Right ventricle myocardium inferior (tissue), 1 donor: ENCODE data around the gene RPS26. TPM values are rescaled to one million over a fixed set of nuclear protein-coding genes. Genes with fewer than 3 reads are reported as not detected.
A peak's percentile ranks its signal among the peaks of the same experiment; 100 is the strongest.
"Not testable (repeated sequence)": the region's sequence is repeated elsewhere in the genome, so short reads cannot be mapped to it uniquely, and the experiment has no call there.

Source experiments
- ATAC-seq: fragments of 200-7000 bp; cut with Tn5 transposase; one replicate; pipeline ENCODE4 v1.9.1; 2020; ENCODE audit warnings: mild to moderate bottlenecking, moderate library complexity
- DNase-seq: peaks from one replicate; pipeline ENCODE4 v3.0.0; 2021; ENCODE audit errors: missing footprints
- intact Hi-C: fragments of 100-400 bp; cut with DNase I; formaldehyde crosslinking; loops from one replicate; pipeline ENCODE4 v1.11.0; 2022
- total RNA-seq: library from RNA; stranded (reverse); fragmentation: NEBNext Ultra II Directional; extraction: Animal tissue kit (Norgen Biotek cat#: 25700); gene quantifications from one replicate; pipeline ENCODE4 v1.2.1, GENCODE V29; 2021
- donor health status: DM: no; HTN: yes; CAD: no; lungs with severe emphysema.

RPS26 gene
- total RNA-seq, 1 donor from 2014 or later, result 35.5 TPM

DNA sequence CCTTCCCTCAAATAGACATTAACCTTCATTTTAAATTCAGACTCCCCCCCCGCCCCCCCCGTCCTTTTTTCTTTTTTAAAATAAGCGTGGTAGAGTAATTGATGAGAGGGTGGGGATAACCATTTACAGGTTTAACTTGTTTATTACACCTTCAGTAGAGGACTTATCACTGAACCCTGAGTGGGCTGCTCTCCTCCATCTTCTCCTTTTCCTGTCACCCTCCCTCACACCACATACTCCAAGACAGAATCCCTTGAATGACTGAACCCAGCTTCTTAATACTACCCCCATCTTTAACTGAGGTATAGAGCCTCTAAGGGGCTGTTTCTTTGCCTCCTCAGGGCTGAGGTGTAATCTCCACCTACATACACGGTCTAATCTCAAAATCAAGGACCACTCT lies 24.5 kb upstream of the RPS26 start:
- ATAC-seq (no peak), DNase-seq (no peak)
- intact Hi-C loops, result no loop called here

DNA sequence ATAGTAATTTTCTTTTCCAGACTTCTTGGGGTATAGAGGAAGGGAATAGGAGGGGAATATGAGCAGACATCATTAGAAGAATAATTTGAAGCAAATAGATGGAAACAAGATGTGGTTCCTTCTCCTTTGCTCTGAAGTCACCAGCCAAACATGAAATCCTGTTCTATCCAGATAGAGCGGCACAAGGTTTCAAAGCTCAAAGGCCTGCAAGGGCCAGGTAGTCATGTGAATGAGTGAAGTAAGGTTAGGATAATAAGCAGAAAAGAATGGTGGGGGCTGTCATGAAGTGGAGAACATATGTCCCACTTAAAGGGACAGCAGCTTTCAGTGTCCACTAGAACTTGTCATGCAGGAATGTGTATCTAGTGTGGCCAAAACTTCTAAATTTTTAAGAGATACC lies 23.4 kb upstream of the RPS26 start:
- intact Hi-C loops, result no loop called here
- ATAC-seq (no peak), DNase-seq (no peak)

GRCh38 chr12:56020423-56021184 lies 21.1 kb upstream of the RPS26 start, which contains the start of gene IKZF4:
TSS of gene IKZF4 (plus strand) at chr12:56021043. CDS start at chr12:56021494, 451 bp downstream.
- no peak for DNase-seq
- peak; percentile 75 for ATAC-seq
- intact Hi-C loops, result no loop called here

GRCh38 chr12:56021889-56022497 lies 19.7 kb upstream of the RPS26 start:
- no peak for DNase-seq
- intact Hi-C loops, result no loop called here
- no peak for ATAC-seq

DNA sequence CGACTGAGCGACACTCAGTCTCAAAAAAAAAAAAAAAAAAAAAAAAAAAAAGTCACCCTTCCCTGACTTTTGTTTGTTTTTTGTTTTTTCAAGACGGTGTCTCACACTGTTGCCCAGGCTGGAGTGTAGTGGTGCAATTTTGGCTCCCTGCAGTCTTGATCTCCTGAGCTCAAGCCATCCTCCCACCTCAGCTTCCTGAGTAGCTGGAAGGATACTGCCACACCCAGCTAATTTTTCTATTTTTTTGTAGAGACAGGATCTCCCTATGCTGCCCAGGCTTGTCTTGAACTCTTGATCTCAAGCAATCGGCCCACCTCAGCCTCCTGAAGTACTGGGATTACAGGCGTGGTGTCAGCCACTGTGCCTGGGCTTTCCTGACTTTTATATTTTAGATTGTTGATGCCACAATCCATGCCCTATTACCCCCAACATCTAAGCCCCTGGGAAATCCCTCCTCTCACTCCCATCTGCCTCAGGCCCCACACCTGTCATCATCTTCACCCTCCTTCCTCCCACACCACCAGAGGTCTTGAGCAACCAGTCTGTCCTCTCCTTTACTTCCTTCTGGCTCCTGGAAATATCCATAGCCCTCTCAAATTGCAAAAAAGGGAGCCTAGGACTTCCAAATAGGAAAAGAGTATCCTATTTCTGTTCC lies 13.1 kb upstream of the RPS26 start:
- no peak for DNase-seq
- no peak for ATAC-seq
- intact Hi-C loops, result loop anchor here (1.0 kb wide), 1 partner anchor 32 kb away; no protein-coding TSS in a partner anchor

GRCh38 chr12:56029166-56029519 lies 12.6 kb upstream of the RPS26 start:
- DNase-seq, result no peak
- ATAC-seq, result no peak
- intact Hi-C loops, result loop anchor here (1.0 kb wide), 1 partner anchor 33 kb away; no protein-coding TSS in a partner anchor

DNA sequence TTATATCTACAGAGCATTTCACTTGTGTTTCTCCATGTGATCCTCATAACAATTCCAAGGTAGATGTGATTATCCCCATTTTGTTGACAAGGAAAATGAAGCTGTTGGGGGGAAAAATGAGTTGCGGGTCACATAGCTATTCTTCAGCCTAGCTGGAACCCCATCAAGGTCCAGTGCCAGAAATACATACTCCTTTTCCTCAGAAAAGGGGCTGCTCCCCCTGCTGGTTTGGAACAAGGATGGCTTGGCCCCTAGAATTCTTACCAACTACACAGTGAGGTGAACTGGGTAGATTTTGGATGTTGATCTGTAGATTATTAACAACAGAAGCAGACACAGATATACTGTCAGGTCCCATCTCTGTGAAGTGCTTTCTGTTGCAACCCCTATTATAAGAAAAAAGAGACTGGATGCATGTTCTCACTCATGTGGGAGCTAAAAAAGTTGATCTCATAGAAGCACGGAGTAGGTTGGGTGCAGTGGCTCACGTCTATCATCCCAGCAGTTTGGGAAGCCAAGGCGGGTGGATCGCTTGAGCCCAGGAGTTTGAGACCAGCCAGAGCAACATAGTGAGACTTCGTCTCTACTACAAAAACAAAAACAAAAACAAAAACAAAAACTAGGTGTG lies 11.9 kb upstream of the RPS26 start:
- ATAC-seq (no peak), DNase-seq (no peak)
- intact Hi-C loops, result loop anchor here (1.0 kb wide), 1 partner anchor 33 kb away; no protein-coding TSS in a partner anchor

GRCh38 chr12:56031987-56032386 lies 9.7 kb upstream of the RPS26 start:
- ATAC-seq (no peak), DNase-seq (no peak)
- intact Hi-C loops, result no loop called here

DNA sequence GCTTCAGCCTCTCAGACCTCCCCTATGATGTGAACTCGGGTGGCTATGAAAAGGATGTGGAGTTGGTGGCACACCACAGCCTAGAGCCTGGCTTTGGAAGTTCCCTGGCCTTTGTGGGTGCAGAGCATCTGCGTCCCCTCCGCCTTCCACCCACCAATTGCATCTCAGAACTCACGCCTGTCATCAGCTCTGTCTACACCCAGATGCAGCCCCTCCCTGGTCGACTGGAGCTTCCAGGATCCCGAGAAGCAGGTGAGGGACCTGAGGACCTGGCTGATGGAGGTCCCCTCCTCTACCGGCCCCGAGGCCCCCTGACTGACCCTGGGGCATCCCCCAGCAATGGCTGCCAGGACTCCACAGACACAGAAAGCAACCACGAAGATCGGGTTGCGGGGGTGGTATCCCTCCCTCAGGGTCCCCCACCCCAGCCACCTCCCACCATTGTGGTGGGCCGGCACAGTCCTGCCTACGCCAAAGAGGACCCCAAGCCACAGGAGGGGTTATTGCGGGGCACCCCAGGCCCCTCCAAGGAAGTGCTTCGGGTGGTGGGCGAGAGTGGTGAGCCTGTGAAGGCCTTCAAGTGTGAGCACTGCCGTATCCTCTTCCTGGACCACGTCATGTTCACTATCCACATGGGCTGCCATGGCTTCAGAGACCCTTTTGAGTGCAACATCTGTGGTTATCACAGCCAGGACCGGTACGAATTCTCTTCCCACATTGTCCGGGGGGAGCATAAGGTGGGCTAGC lies 7.0 kb upstream of the RPS26 start:
- intact Hi-C loops, result no loop called here
- DNase-seq (no peak), ATAC-seq (no peak)

DNA sequence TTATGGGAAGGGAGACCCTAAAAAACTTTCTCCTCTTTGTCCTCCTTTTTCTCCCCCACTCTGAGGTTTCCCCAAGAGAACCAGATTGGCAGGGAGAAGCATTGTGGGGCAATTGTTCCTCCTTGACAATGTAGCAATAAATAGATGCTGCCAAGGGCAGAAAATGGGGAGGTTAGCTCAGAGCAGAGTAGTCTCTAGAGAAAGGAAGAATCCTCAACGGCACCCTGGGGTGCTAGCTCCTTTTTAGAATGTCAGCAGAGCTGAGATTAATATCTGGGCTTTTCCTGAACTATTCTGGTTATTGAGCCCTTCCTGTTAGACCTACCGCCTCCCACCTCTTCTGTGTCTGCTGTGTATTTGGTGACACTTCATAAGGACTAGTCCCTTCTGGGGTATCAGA lies 4.6 kb upstream of the RPS26 start:
- DNase-seq, result no peak
- intact Hi-C loops, result no loop called here
- no peak for ATAC-seq

DNA sequence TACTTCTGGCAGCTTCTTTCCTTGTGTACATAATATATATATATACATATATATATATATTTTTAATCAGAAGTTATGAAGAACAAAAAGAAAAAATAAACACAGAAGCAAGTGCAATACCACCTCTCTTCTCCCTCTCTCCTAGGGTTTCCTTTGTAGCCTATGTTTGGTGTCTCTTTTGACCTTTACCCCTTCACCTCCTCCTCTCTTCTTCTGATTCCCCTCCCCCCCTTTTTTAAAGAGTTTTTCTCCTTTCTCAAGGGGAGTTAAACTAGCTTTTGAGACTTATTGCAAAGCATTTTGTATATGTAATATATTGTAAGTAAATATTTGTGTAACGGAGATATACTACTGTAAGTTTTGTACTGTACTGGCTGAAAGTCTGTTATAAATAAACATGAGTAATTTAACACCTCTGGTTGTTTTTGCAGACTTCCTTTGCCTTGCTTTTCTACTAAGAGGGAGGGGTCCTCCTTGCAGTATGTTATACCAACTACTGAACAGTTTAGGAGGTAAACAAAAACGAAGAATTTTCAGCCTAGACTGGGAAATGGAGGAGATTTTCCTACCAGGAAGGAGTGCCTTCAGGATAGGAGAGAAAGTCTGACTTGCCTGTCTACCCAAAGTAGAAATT lies 3.6 kb upstream of the RPS26 start:
- intact Hi-C loops, result no loop called here
- ATAC-seq (no peak), DNase-seq (no peak)

GRCh38 chr12:56040151-56040550 lies 1.6 kb upstream of the RPS26 start:
- intact Hi-C loops, result loop anchor here (2.0 to 5.0 kb wide), 2 partner anchors 43 to 77 kb away; partner anchors contain the start of genes RPL41, SUOX and ZC3H10
- DNase-seq, result no peak
- ATAC-seq, result no peak

GRCh38 chr12:56040963-56041551 lies 661 bp upstream of the RPS26 start:
- intact Hi-C loops, result loop anchor here (2.0 to 5.0 kb wide), 2 partner anchors 44 to 76 kb away; partner anchors contain the start of genes RPL41, SUOX and ZC3H10
- DNase-seq, result no peak

GRCh38 chr12:56042430-56042813 lies 704 bp downstream of the RPS26 start:
- ATAC-seq, DNase-seq: not testable (repeated sequence)
- intact Hi-C loops, result loop anchor here (5.0 kb wide), 1 partner anchor 75 kb away; the partner anchor contains the start of genes RPL41 and ZC3H10

More at GRCh38 chr12:56040963-56041551, 661 bp upstream of the RPS26 start:
- ATAC-seq, result no peak

- intact Hi-C loops, result loop anchor here (5.0 kb wide), 1 partner anchor 74 kb away; the partner anchor contains the start of genes RPL41 and ZC3H10
- DNase-seq (no peak), ATAC-seq (no peak)
These were observed 1.1 kb downstream of the RPS26 start for GRCh38 chr12:56042843-56043242.

DNA sequence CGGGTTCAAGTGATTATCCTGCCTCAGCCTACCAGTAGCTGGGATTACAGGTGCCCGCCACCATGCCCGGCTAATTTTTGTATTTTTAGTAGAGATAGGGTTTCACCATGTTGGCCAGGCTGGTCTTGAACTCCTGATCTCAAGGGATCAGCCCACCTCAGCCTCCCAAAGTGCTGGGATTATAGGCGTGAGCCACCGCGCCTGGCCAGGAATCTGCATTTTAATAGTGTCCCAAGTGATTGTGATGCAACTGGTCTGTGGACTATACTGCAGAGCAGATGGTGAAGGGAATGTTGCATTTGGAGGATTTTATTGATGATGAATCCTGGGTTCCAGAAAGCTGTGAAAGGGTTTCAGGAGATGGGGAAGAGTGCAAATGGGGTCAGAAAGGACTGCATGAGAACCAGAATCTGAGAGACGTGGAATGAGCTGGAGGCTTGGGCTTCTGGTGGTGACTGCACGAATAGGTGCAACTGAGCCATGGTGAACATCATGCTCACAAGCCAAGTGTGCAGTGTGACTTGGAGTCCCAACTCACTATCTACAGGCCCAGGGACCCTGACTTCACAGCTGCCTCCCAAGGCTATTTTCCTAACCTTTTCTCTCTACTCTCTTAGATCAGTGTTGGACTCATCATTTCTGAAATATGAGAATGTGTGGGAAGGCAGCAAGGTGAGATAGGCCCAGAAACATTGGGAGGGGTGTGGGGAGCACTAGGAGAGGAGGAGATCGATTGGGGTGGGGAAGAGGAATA lies 4.5 kb downstream of the RPS26 start:
- intact Hi-C loops, result no loop called here
- ATAC-seq (no peak), DNase-seq (no peak)

DNA sequence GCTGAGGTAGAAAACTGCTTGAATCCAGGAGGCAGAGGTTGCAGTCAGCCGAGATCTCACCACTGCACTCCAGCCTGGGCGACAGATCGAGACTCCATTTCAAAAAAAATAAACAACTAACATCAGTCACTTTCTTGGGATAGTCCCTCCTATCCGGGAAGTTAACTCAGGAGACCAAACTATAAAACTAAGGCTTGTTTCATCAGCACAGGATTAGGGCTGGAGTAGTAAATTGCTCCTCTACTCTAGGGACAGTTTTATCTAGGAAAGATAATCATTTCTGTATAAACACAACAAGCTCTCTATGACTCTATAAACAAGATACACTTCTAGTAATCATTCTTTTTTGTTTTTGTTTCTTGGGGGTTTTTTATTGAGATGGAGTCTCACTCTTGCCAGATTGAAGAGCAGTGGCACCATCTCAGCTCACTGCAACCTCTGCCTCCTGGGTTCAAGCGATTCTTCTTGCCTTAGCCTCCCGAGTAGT lies 11.7 kb downstream of the RPS26 start:
- no peak for DNase-seq
- ATAC-seq, result no peak
- intact Hi-C loops, result no loop called here
